Measurements from ENCODE around the gene NEK11.

The NEK11 gene

GRCh38 chr3:131007256-131007655, 19.4 kb upstream of the NEK11 start:
- H3K27me3 ChIP-seq (ENCODE audit: control insufficient read depth, insufficient read depth, low read length) = no peaks in the 10 kb centered on the region
- TF ChIP-seq CTCF (IDR thresholded peaks at IDR 0.05) = no peak
- no peak overlapping the region for H3K27ac ChIP-seq
- no peak overlapping the region for H2AFZ ChIP-seq
- no peaks in the 10 kb centered on the region for H3K79me2 ChIP-seq
- no peak overlapping the region for H3K9ac ChIP-seq
- no peaks in the 10 kb centered on the region for H3K4me1 ChIP-seq
- H3K36me3 ChIP-seq (ENCODE audit: control insufficient read depth, insufficient read depth, low read length) = no peaks in the 10 kb centered on the region
- no peaks in the 10 kb centered on the region for H3K9me3 ChIP-seq (ENCODE audit: control insufficient read depth, low read length)
- H3K4me3 ChIP-seq (ENCODE audit: low read depth, low read length) = no peak overlapping the region
- H3K4me2 ChIP-seq (ENCODE audit: low read length) = no peak overlapping the region

DNA sequence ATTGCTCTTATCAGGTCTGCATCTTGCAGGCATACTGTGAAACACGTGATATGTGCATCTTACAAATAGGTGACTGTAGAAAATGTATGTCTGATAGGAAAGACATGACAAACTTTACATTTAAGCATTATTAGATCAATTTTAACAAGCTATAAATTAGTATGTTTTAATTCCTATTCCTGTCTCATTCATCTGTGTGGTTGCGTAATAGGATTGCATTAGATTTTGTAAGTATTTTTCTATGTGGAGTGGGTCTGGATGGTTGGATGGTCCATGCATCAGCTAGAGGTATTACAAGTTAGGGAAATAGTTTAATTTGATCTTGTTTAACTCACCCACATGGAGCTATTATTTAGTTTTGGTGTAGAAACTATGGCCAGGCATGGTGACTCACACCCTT, 18.9 kb upstream of the NEK11 start:
- Histone ChIP-seq H3K9me3 (ENCODE audit: control insufficient read depth, low read length) (no peaks in the 10 kb centered on the region), H3K79me2 (no peaks in the 10 kb centered on the region), H3K4me3 (ENCODE audit: low read depth, low read length) (no peak overlapping the region), H3K4me2 (ENCODE audit: low read length) (no peak overlapping the region), H3K27me3 (ENCODE audit: control insufficient read depth, insufficient read depth, low read length) (no peaks in the 10 kb centered on the region), H3K27ac (no peak overlapping the region), H3K4me1 (no peaks in the 10 kb centered on the region), H3K36me3 (ENCODE audit: control insufficient read depth, insufficient read depth, low read length) (no peaks in the 10 kb centered on the region), H3K9ac (no peak overlapping the region), H2AFZ (no peak overlapping the region)
- TF ChIP-seq CTCF (IDR thresholded peaks at IDR 0.05) = no peak

DNA sequence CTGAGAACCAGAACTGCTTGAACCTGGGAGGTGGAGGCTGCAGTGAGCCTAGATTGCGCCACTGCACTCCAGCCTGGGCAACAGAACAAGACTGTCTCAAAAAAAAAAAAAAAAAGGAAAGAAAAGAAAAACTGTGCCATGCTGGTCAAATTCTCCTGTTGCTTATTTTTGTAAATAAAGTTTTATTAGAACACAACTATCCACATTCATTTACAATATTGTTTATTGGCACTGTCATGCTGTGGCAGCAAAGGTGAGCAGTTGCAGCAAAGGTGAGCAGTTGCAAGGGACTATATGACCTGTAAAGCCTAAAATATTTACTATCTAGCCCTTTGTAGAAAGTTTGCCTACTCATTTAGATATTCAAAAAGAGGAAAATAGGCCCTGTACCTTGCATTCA, 18.4 kb upstream of the NEK11 start:
- H3K27ac ChIP-seq = no peak overlapping the region
- no peaks in the 10 kb centered on the region for H3K79me2 ChIP-seq
- H3K4me1 ChIP-seq = no peaks in the 10 kb centered on the region
- no peak overlapping the region for H2AFZ ChIP-seq
- no peak overlapping the region for H3K9ac ChIP-seq
- H3K4me2 ChIP-seq (ENCODE audit: low read length) = no peak overlapping the region
- no peaks in the 10 kb centered on the region for H3K9me3 ChIP-seq (ENCODE audit: control insufficient read depth, low read length)
- no peaks in the 10 kb centered on the region for H3K36me3 ChIP-seq (ENCODE audit: control insufficient read depth, insufficient read depth, low read length)
- no peaks in the 10 kb centered on the region for H3K27me3 ChIP-seq (ENCODE audit: control insufficient read depth, insufficient read depth, low read length)
- TF ChIP-seq CTCF (IDR thresholded peaks at IDR 0.05) = no peak
- H3K4me3 ChIP-seq (ENCODE audit: low read depth, low read length) = no peak overlapping the region

DNA sequence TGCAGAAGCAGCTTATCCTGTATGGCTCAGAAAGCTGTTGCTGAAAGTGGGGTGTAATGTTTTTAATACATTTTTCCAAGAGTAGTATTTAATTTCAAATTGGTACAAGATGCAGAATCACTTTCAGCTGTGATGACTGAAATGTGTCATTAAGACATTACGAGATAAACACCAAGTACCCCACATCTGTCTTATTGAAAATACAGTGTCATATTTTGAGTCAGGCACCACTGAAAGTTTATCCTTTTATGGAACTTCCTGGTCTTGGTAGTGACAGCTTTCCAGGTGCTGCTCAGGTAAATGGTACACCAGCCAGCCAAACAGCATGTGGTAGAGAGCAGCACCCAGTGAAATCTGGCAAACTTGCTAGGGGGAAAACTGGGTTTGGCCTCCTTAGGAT, 17.0 kb upstream of the NEK11 start:
- TF ChIP-seq CTCF (IDR thresholded peaks at IDR 0.05) = no peak
- no peaks in the 10 kb centered on the region for H3K79me2 ChIP-seq
- no peak overlapping the region for H2AFZ ChIP-seq
- H3K27ac ChIP-seq = no peak overlapping the region
- no peaks in the 10 kb centered on the region for H3K27me3 ChIP-seq (ENCODE audit: control insufficient read depth, insufficient read depth, low read length)
- no peak overlapping the region for H3K4me2 ChIP-seq (ENCODE audit: low read length)
- H3K4me3 ChIP-seq (ENCODE audit: low read depth, low read length) = no peak overlapping the region
- no peaks in the 10 kb centered on the region for H3K4me1 ChIP-seq
- H3K9ac ChIP-seq = no peak overlapping the region
- no peaks in the 10 kb centered on the region for H3K36me3 ChIP-seq (ENCODE audit: control insufficient read depth, insufficient read depth, low read length)
- H3K9me3 ChIP-seq (ENCODE audit: control insufficient read depth, low read length) = no peaks in the 10 kb centered on the region

DNA sequence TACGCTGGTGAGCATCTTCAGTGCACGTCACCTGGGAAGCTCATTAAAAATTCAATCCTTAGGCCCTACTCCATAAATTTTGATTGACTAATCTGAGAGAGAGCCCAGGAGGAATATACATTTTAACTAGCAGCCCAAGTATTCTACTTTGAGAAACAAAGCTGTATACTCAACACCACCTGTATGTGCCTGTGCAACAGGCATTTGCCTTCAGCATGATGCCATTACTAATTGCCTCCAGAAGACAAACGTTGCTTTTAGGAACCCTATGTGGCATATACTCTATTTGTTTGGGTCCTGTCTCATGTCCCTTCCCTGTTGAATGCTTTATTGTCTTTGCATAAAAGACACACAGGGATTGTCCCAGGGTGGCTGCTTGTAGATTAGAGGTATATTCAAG, 7.7 kb upstream of the NEK11 start:
- Histone ChIP-seq H2AFZ (no peak overlapping the region), H3K9me3 (ENCODE audit: control insufficient read depth, low read length) (no peaks in the 10 kb centered on the region), H3K9ac (no peak overlapping the region), H3K4me3 (ENCODE audit: low read depth, low read length) (no peak overlapping the region), H3K4me1 (peaks cover 17% of the 10 kb centered on the region), H3K36me3 (ENCODE audit: control insufficient read depth, insufficient read depth, low read length) (no peaks in the 10 kb centered on the region), H3K27ac (no peak overlapping the region), H3K27me3 (ENCODE audit: control insufficient read depth, insufficient read depth, low read length) (no peaks in the 10 kb centered on the region), H3K4me2 (ENCODE audit: low read length) (no peak overlapping the region), H3K79me2 (peaks cover 10% of the 10 kb centered on the region)
- TF ChIP-seq CTCF (IDR thresholded peaks at IDR 0.05) = no peak
